H9 (cell line): ENCODE data around the gene HORMAD2. TPM values are rescaled to one million over a fixed set of nuclear protein-coding genes. Genes with fewer than 3 reads are reported as not detected.

Source experiments
- DNase-seq: peaks from one replicate; pipeline ENCODE4 v3.0.0-alpha.2; 2017
- H2AFZ ChIP-seq: one replicate; pipeline ENCODE4 v1.6.1; 2013; ENCODE audit warnings: mild to moderate bottlenecking, low read length, control low read depth, moderate library complexity
- H2AK5ac ChIP-seq: 2 replicates; pipeline ENCODE4 v1.6.1; 2013; ENCODE audit warnings: low read length, control low read depth, mixed read lengths; ENCODE audit not compliant: insufficient read length
- H2BK120ac ChIP-seq: one replicate; pipeline ENCODE4 v1.6.1; 2013; ENCODE audit warnings: low read depth, mild to moderate bottlenecking, low read length, control low read depth, inconsistent platforms; ENCODE audit not compliant: poor library complexity, severe bottlenecking
- H2BK12ac ChIP-seq: 2 replicates; pipeline ENCODE4 v1.6.1; 2013; ENCODE audit warnings: low read length, control low read depth, mixed read lengths, low read depth; ENCODE audit not compliant: insufficient read length
- H2BK15ac ChIP-seq: 2 replicates; pipeline ENCODE4 v1.6.1; 2013; ENCODE audit warnings: low read depth, low read length, control low read depth
- H2BK20ac ChIP-seq: one replicate; pipeline ENCODE4 v1.6.1; 2013; ENCODE audit warnings: low read depth, mild to moderate bottlenecking, low read length, control low read depth, inconsistent platforms; ENCODE audit not compliant: poor library complexity, severe bottlenecking
- H2BK5ac ChIP-seq: 2 replicates; pipeline ENCODE4 v1.6.1; 2013; ENCODE audit warnings: low read length, control low read depth, mixed read lengths; ENCODE audit not compliant: insufficient read length
- H3K14ac ChIP-seq: 2 replicates; pipeline ENCODE4 v1.6.1; 2013; ENCODE audit warnings: low read length, control low read depth; ENCODE audit not compliant: insufficient read depth
- H3K18ac ChIP-seq: 2 replicates; pipeline ENCODE4 v1.6.1; 2013; ENCODE audit warnings: low read depth, mild to moderate bottlenecking, mixed read lengths, low read length, control low read depth; ENCODE audit not compliant: insufficient read length
- H3K23ac ChIP-seq: 2 replicates; pipeline ENCODE4 v1.6.1; 2013; ENCODE audit warnings: low read length, control low read depth, mixed read lengths, low read depth; ENCODE audit not compliant: insufficient read length
- H3K23me2 ChIP-seq: 2 replicates; pipeline ENCODE4 v1.6.1; 2013; ENCODE audit warnings: low read depth, mild to moderate bottlenecking, mixed read lengths, low read length, control low read depth; ENCODE audit not compliant: insufficient read length, poor library complexity, severe bottlenecking
- H3K27ac ChIP-seq: 2 replicates; pipeline ENCODE4 v1.5.1; 2013; ENCODE audit warnings: low read length, control low read depth, mixed read lengths, low read depth; ENCODE audit not compliant: insufficient read length
- H3K27me3 ChIP-seq: 2 replicates; pipeline ENCODE4 v1.6.1; 2013; ENCODE audit warnings: low read length, control low read depth, inconsistent platforms; ENCODE audit not compliant: insufficient read depth
- H3K4ac ChIP-seq: 2 replicates; pipeline ENCODE4 v1.6.1; 2013; ENCODE audit warnings: low read depth, mild to moderate bottlenecking, control low read depth, inconsistent platforms, low read length, moderate library complexity
- H3K4me1 ChIP-seq: 2 replicates; pipeline ENCODE4 v1.6.1; 2013; ENCODE audit warnings: low read length, control low read depth, inconsistent platforms; ENCODE audit not compliant: insufficient read depth
- H3K4me2 ChIP-seq: 2 replicates; pipeline ENCODE4 v1.6.1; 2013; ENCODE audit warnings: low read length, control low read depth, mixed read lengths; ENCODE audit not compliant: insufficient read length, insufficient read depth
- H3K56ac ChIP-seq: 2 replicates; pipeline ENCODE4 v1.6.1; 2013; ENCODE audit warnings: low read depth, mild to moderate bottlenecking, mixed read lengths, low read length, control low read depth; ENCODE audit not compliant: insufficient read length
- H3K79me1 ChIP-seq: 2 replicates; pipeline ENCODE4 v1.6.1; 2013; ENCODE audit warnings: low read depth, mild to moderate bottlenecking, moderate library complexity, low read length, control low read depth, inconsistent platforms; ENCODE audit not compliant: insufficient read depth, poor library complexity, severe bottlenecking
- H3K79me2 ChIP-seq: 2 replicates; pipeline ENCODE4 v1.6.1; 2013; ENCODE audit warnings: low read length, control low read depth, inconsistent platforms; ENCODE audit not compliant: insufficient read depth
- H3K9ac ChIP-seq: 2 replicates; pipeline ENCODE4 v1.6.1; 2013; ENCODE audit warnings: low read length, control low read depth, mixed read lengths; ENCODE audit not compliant: insufficient read length; ENCODE audit errors: extremely low read depth
- H3K9me3 ChIP-seq: one replicate; pipeline ENCODE4 v1.6.1; 2013; ENCODE audit warnings: low read depth, low read length, inconsistent platforms; ENCODE audit not compliant: control insufficient read depth
- H3T11ph ChIP-seq: one replicate; pipeline ENCODE4 v1.6.1; 2013; ENCODE audit warnings: mild to moderate bottlenecking, low read length, control low read depth, inconsistent platforms
- H4K20me1 ChIP-seq: one replicate; pipeline ENCODE4 v1.6.1; 2013; ENCODE audit not compliant: control insufficient read depth, insufficient read length, insufficient read depth
- H4K5ac ChIP-seq: 2 replicates; pipeline ENCODE4 v1.6.1; 2013; ENCODE audit warnings: low read depth, mild to moderate bottlenecking, mixed read lengths, low read length, control low read depth; ENCODE audit not compliant: insufficient read length
- H4K8ac ChIP-seq: replicated peaks from 2 replicates; pipeline ENCODE4 v1.6.1; 2013; ENCODE audit warnings: low read length, control low read depth, mixed read lengths, low read depth; ENCODE audit not compliant: insufficient read length
- H4K91ac ChIP-seq: 2 replicates; pipeline ENCODE4 v1.6.1; 2013; ENCODE audit warnings: low read depth, mild to moderate bottlenecking, moderate library complexity, mixed read lengths, low read length, control low read depth; ENCODE audit not compliant: insufficient read length
- H3K27ac Mint-ChIP-seq, 3 experiments: 2 replicates in 2 of 3; 3 replicates in 1 of 3; pipeline ENCODE4 v1.8.0; 2020 to 2021; ENCODE audit warnings: mixed read lengths in 3 of 3, mild to moderate bottlenecking in 1 of 3, moderate library complexity in 1 of 3
- H3K27me3 Mint-ChIP-seq: 2 replicates; pipeline ENCODE4 v1.8.0; 2021; ENCODE audit warnings: low read depth, mild to moderate bottlenecking, moderate library complexity, mixed read lengths
- H3K36me3 Mint-ChIP-seq, 3 experiments: 2 replicates in 2 of 3; 3 replicates in 1 of 3; pipeline ENCODE4 v1.8.0; 2020 to 2021; ENCODE audit warnings: low read depth in 3 of 3, mixed read lengths in 3 of 3; ENCODE audit not compliant: insufficient read depth in 1 of 3
- H3K4me1 Mint-ChIP-seq, 2 experiments: 2 replicates each; pipeline ENCODE4 v1.8.0; 2020; ENCODE audit warnings: mixed read lengths in 2 of 2
- H3K4me3 Mint-ChIP-seq, 2 experiments: 2 replicates in 1 of 2; 3 replicates in 1 of 2; pipeline ENCODE4 v1.8.0; 2020 to 2021; ENCODE audit warnings: mild to moderate bottlenecking in 2 of 2, mixed read lengths in 2 of 2, moderate library complexity in 1 of 2
- H3K9me3 Mint-ChIP-seq, 2 experiments: 2 replicates in 1 of 2; 3 replicates in 1 of 2; pipeline ENCODE4 v1.8.0; 2020; ENCODE audit warnings: mild to moderate bottlenecking in 2 of 2, mixed read lengths in 2 of 2, moderate library complexity in 1 of 2
- WGBS: extraction: QIAGEN DNeasy Blood & Tissue Kit; methylation state at CpG from one replicate; pipeline ENCODE4 v1.1.7; 2013; ENCODE audit warnings: missing lambda C conversion rate, low lambda C conversion rate, mixed read lengths; ENCODE audit not compliant: insufficient read length; ENCODE audit errors: extremely low coverage; 5-methylcytosine and 5-hydroxymethylcytosine counted together
- total RNA-seq: library from RNA; stranded (reverse); gene quantifications from 2 replicates; pipeline ENCODE4 v1.2.1, GENCODE V29; 2021
- TF ChIP-seq, protein P1 (sequence below): fragments of 200-600 bp; sonication (generic); conservative IDR thresholded peaks from 3 replicates; pipeline ENCODE4 v1.8.0; 2021; ENCODE audit warnings: antibody characterized with exemption, mild to moderate bottlenecking

The HORMAD2 gene
- total RNA-seq, 1 experiment from 2014 or later = not detected

DNA sequence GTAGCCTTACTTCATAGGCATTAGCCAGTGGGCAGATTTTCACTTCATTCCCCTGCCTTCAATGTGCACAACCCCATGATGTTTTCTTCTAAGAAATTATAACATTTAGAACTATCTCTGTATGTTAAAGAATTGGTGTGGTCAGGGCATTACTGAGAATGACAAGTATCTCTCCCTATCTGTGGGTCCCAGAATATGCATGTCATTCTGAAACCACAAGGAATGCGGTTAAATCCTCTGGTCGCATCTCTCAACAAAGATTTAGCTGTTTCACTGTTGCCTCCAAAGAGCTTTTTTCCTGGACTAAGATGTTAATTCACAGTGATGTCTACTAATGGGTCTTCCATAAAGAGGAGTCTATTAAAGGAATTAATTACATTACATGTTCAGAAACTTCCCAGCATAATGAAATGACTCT lies 103.6 kb downstream of the HORMAD2 start:
- Histone ChIP-seq H3K18ac (no peak overlapping the region), H3K4ac (no peak overlapping the region), H3K9me3 (no peaks in the 10 kb centered on the region), H3K27ac (no peak overlapping the region), H2BK120ac (no peak overlapping the region), H4K8ac (no peak overlapping the region), H2AFZ (no peak overlapping the region), H3K79me1 (no peaks in the 10 kb centered on the region), H2BK5ac (no peak overlapping the region), H3T11ph (no peak overlapping the region), H3K23me2 (no peaks in the 10 kb centered on the region), H3K4me2 (no peak overlapping the region), H3K27me3 (no peaks in the 10 kb centered on the region), H4K20me1 (no peaks in the 10 kb centered on the region), H3K23ac (no peak overlapping the region), H2BK12ac (no peak overlapping the region), H3K79me2 (no peaks in the 10 kb centered on the region), H3K14ac (no peak overlapping the region), H4K5ac (no peak overlapping the region), H2BK15ac (no peak overlapping the region), H3K56ac (no peak overlapping the region), H2AK5ac (no peak overlapping the region), H3K4me1 (peaks cover 2% of the 10 kb centered on the region; the same call in 1 of the 2 replicates), H3K9ac (no peak overlapping the region), H2BK20ac (no peak overlapping the region), H4K91ac (no peak overlapping the region)
- H3K27me3 Mint-ChIP-seq = peaks cover 5% of the 10 kb centered on the region
- H3K4me1 Mint-ChIP-seq = peaks cover 10 to 16% of the 10 kb centered on the region in 2 experiments
- no peak overlapping the region for H3K4me3 Mint-ChIP-seq
- no peaks in the 10 kb centered on the region for H3K9me3 Mint-ChIP-seq
- H3K36me3 Mint-ChIP-seq = no peaks in the 10 kb centered on the region
- TF ChIP-seq, protein P1, sequence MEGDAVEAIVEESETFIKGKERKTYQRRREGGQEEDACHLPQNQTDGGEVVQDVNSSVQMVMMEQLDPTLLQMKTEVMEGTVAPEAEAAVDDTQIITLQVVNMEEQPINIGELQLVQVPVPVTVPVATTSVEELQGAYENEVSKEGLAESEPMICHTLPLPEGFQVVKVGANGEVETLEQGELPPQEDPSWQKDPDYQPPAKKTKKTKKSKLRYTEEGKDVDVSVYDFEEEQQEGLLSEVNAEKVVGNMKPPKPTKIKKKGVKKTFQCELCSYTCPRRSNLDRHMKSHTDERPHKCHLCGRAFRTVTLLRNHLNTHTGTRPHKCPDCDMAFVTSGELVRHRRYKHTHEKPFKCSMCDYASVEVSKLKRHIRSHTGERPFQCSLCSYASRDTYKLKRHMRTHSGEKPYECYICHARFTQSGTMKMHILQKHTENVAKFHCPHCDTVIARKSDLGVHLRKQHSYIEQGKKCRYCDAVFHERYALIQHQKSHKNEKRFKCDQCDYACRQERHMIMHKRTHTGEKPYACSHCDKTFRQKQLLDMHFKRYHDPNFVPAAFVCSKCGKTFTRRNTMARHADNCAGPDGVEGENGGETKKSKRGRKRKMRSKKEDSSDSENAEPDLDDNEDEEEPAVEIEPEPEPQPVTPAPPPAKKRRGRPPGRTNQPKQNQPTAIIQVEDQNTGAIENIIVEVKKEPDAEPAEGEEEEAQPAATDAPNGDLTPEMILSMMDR = no peak
- H3K27ac Mint-ChIP-seq = no peak overlapping the region
- DNase-seq = no peak
- no CpG with 5 or more reads among the region's 2 CpGs for WGBS
